Prostate gland (tissue), 2 donors: Measurements from ENCODE around the gene CFDP1. TPM values are rescaled to one million over a fixed set of nuclear protein-coding genes. Genes with fewer than 3 reads are reported as not detected.

ENCODE experiments used
- DNase-seq: peaks from one replicate; pipeline ENCODE4 v3.0.0-alpha.2; 2019; ENCODE audit warnings: low spot score
- H3K27ac ChIP-seq, 2 donors: fragments of 200-600 bp; sonication (generic); 2 replicates each; pipeline ENCODE4 v1.5.1; 2017 to 2019
- H3K27me3 ChIP-seq: fragments of 200-600 bp; sonication (generic); replicated peaks from 2 replicates; pipeline ENCODE4 v1.5.1; 2019; ENCODE audit not compliant: insufficient read depth
- H3K36me3 ChIP-seq, 2 donors: fragments of 200-600 bp; sonication (generic); 1 replicate in 1 of 2; 2 replicates in 1 of 2; pipeline versions ENCODE4 v1.5.1 to v1.8.1; 2017 to 2019
- H3K4me1 ChIP-seq: fragments of 200-600 bp; sonication (generic); replicated peaks from 2 replicates; pipeline ENCODE4 v1.5.1; 2019
- H3K4me3 ChIP-seq, 2 donors: fragments of 200-600 bp; sonication (generic); 2 replicates each; pipeline ENCODE4 v1.5.1; 2017 to 2019
- H3K9me3 ChIP-seq: fragments of 200-600 bp; sonication (generic); 2 replicates; pipeline ENCODE4 v1.5.1; 2017
- POLR2A ChIP-seq: fragments of 450-650 bp; IDR thresholded peaks from one replicate; pipeline ENCODE4 v1.6.1; 2016; ENCODE audit warnings: antibody characterized with exemption, mild to moderate bottlenecking
- POLR2AphosphoS5 ChIP-seq: sonication (generic); formaldehyde crosslinking; IDR thresholded peaks from one replicate; pipeline ENCODE4 v1.6.1; 2017; ENCODE audit warnings: antibody characterized with exemption
- WGBS: methylation state at CpG from one replicate; pipeline ENCODE4 v1.1.5; 2018; 5-methylcytosine and 5-hydroxymethylcytosine counted together
- intact Hi-C: fragments of 100-400 bp; cut with DNase I; formaldehyde crosslinking; loops from one replicate; pipeline ENCODE4 v1.14.2; 2022
- total RNA-seq, 2 donors: library from RNA; depleted of rRNA; stranded (reverse); fragments of >200 nt; gene quantifications; one replicate each; pipeline ENCODE4 v1.1.0, GENCODE V29; 2016
- TF ChIP-seq, protein P1 (sequence below), 4 experiments: fragments of 200-600 bp in 2 of 4; fragments of 450-650 bp in 2 of 4; sonication (generic) in 2 of 4; IDR thresholded peaks; 1 replicate in 3 of 4; 2 replicates in 1 of 4; pipeline ENCODE4 v1.5.1; 2016 to 2019; ENCODE audit warnings: antibody characterized with exemption in 4 of 4, mild to moderate bottlenecking in 2 of 4, moderate library complexity in 2 of 4

Gene CFDP1
- total RNA-seq, 2 donors from 2014 or later = 67.9 to 101 TPM

DNA sequence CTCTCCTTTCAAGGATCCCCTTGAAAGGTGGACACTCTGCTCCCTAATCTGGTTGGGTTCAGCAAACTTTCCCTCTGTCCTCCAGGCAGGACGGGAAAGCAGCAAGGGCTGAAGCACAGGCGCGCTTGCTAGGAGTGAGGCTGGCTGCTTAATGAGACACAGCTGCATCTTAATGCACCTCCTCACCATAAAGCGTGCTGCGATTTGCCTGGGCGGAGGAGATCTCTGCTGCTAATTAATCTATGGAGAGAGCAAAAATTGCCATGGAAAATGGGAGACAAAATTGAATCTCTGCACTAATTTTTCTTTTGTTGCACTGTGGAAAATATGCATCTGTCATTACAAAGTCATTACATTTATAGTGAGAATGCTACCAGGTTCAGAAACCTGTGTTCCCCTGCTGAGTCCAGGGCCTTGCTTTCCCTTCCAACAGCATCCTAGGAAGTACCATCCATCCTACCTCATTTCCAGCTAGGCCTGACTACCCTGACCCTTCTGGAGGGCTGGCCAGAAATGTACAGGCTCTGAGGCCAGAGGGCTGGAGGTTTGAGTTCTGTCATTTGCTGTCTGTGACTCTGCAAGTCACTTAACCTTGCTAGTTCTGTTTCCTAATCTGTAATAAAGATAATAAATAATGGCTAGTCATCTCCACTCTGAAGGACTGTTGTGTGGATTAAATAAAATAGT, 138.4 kb downstream of the CFDP1 start:
- intact Hi-C loops = no loop called here
- H3K36me3 ChIP-seq = no peaks in the 10 kb centered on the region
- WGBS = 95% methylated on average over 6 of the region's 6 CpGs
- no peak overlapping the region for H3K27ac ChIP-seq
- DNase-seq = no peak
- no peaks in the 10 kb centered on the region for H3K4me1 ChIP-seq
- TF ChIP-seq, protein P1, sequence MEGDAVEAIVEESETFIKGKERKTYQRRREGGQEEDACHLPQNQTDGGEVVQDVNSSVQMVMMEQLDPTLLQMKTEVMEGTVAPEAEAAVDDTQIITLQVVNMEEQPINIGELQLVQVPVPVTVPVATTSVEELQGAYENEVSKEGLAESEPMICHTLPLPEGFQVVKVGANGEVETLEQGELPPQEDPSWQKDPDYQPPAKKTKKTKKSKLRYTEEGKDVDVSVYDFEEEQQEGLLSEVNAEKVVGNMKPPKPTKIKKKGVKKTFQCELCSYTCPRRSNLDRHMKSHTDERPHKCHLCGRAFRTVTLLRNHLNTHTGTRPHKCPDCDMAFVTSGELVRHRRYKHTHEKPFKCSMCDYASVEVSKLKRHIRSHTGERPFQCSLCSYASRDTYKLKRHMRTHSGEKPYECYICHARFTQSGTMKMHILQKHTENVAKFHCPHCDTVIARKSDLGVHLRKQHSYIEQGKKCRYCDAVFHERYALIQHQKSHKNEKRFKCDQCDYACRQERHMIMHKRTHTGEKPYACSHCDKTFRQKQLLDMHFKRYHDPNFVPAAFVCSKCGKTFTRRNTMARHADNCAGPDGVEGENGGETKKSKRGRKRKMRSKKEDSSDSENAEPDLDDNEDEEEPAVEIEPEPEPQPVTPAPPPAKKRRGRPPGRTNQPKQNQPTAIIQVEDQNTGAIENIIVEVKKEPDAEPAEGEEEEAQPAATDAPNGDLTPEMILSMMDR (IDR thresholded peaks at IDR 0.05) = no peak
- no peak overlapping the region for H3K4me3 ChIP-seq
- H3K27me3 ChIP-seq = no peaks in the 10 kb centered on the region
- H3K9me3 ChIP-seq = no peaks in the 10 kb centered on the region

DNA sequence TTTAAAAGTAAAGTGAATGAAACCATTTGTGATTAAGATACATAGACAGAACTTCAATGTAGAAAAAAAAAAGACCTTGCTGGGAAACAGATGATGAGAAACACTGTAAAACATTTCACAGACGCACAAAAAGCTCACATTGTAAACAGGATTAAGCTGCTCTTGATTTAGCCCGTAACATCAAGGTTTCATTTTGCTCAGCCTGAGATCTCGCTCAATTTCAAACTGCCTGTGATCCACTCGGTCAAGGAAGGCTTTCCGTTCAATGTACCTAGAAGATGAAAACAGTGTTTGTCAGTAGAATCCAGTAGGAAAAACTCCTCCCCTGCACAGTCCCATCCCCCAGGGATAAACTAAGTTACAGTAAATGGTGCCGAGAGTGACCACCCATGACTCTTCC, 139.5 kb downstream of the CFDP1 start:
- H3K9me3 ChIP-seq = no peaks in the 10 kb centered on the region
- intact Hi-C loops = no loop called here
- no peak overlapping the region for H3K4me3 ChIP-seq
- 76% methylated on average over 6 of the region's 6 CpGs for WGBS
- H3K4me1 ChIP-seq = no peaks in the 10 kb centered on the region
- no peak overlapping the region for H3K27ac ChIP-seq
- no peaks in the 10 kb centered on the region for H3K27me3 ChIP-seq
- TF ChIP-seq, protein P1 (IDR thresholded peaks at IDR 0.05) = no peak
- TF ChIP-seq POLR2A (no peak), POLR2AphosphoS5 (no peak)
- H3K36me3 ChIP-seq = no peaks in the 10 kb centered on the region
- no peak for DNase-seq

GRCh38 chr16:75293173-75293572, 140.1 kb downstream of the CFDP1 start:
- H3K27me3 ChIP-seq = no peaks in the 10 kb centered on the region
- no peaks in the 10 kb centered on the region for H3K36me3 ChIP-seq
- H3K9me3 ChIP-seq = no peaks in the 10 kb centered on the region
- DNase-seq = no peak
- TF ChIP-seq POLR2AphosphoS5 = no peak
- no peak overlapping the region for H3K27ac ChIP-seq
- intact Hi-C loops = no loop called here
- WGBS = 75% methylated on average over 4 of the region's 4 CpGs
- H3K4me1 ChIP-seq = no peaks in the 10 kb centered on the region
- no peak overlapping the region for H3K4me3 ChIP-seq

DNA sequence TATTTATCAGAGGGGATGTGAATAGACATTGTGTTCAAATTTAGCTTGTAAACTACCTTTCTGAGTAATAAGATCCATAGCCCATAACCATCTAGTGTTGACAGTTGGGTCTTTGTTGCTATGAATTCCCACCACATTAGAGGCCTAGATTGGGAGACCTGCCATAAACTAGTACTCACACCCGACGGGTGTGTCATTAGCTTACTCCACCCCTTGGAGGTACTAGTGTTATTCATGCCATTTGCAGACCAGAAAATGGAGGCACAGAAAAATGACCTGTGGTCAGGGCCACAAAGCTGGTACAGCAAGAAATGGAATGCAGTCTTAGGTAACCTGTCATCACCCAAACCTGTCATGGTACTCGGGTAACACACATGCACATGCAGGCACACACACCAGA, 140.6 kb downstream of the CFDP1 start:
- intact Hi-C loops = no loop called here
- Histone ChIP-seq H3K4me3 (no peak overlapping the region), H3K36me3 (no peaks in the 10 kb centered on the region), H3K27ac (no peak overlapping the region), H3K9me3 (no peaks in the 10 kb centered on the region), H3K4me1 (no peaks in the 10 kb centered on the region), H3K27me3 (no peaks in the 10 kb centered on the region)
- TF ChIP-seq, protein P1 (IDR thresholded peaks at IDR 0.05) = no peak
- TF ChIP-seq POLR2A (no peak), POLR2AphosphoS5 (no peak)
- no peak for DNase-seq
- 85% methylated on average over 3 of the region's 3 CpGs for WGBS

- TF ChIP-seq, protein P1 (IDR thresholded peaks at IDR 0.05) = no peak
- TF ChIP-seq POLR2A (no peak), POLR2AphosphoS5 (no peak)
- Histone ChIP-seq H3K36me3 (no peaks in the 10 kb centered on the region), H3K9me3 (no peaks in the 10 kb centered on the region), H3K4me1 (no peaks in the 10 kb centered on the region), H3K27ac (no peak overlapping the region), H3K4me3 (no peak overlapping the region), H3K27me3 (no peaks in the 10 kb centered on the region)
- intact Hi-C loops = no loop called here
- no peak for DNase-seq
Measured at GRCh38 chr16:75289189-75289588, 144.1 kb downstream of the CFDP1 start.
